Gastroesophageal sphincter (tissue), 3 donors: ENCODE results near the gene KLC3.

ENCODE experiments used
- POLR2A ChIP-seq, 2 donors: fragments of 450-650 bp; IDR thresholded peaks; one replicate each; pipeline ENCODE4 v1.6.1; 2017; ENCODE audit warnings: antibody characterized with exemption in 2 of 2, mild to moderate bottlenecking in 2 of 2, moderate library complexity in 1 of 2
- TF ChIP-seq, protein P1 (sequence below), 4 experiments: fragments of 200-600 bp in 2 of 4; fragments of 450-650 bp in 2 of 4; sonication (generic) in 1 of 4; IDR thresholded peaks; one replicate each; pipeline ENCODE4 v1.5.1; 2017 to 2019; ENCODE audit warnings: antibody characterized with exemption in 4 of 4, mild to moderate bottlenecking in 2 of 4, moderate library complexity in 2 of 4

DNA sequence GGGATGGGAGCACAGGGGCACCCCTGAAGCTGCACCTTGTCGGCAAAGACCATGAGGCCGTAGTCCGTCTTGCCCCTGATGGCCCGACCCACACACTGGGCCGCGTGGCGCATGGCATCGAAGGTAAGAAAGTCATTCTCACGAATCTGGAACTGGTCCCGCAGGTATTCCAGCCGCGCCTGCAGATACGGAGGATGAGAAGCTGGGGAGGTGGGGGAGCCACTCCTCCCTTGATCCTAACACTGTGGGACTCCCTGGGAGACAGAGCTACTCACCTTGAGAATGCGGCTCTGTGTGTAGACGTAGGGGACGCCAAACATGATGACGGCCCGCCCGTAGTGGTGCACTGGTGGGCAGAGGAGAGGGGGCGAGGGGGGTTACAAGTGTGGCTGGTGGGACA lies 11.9 kb downstream of the KLC3 start:
- TF ChIP-seq, protein P1, sequence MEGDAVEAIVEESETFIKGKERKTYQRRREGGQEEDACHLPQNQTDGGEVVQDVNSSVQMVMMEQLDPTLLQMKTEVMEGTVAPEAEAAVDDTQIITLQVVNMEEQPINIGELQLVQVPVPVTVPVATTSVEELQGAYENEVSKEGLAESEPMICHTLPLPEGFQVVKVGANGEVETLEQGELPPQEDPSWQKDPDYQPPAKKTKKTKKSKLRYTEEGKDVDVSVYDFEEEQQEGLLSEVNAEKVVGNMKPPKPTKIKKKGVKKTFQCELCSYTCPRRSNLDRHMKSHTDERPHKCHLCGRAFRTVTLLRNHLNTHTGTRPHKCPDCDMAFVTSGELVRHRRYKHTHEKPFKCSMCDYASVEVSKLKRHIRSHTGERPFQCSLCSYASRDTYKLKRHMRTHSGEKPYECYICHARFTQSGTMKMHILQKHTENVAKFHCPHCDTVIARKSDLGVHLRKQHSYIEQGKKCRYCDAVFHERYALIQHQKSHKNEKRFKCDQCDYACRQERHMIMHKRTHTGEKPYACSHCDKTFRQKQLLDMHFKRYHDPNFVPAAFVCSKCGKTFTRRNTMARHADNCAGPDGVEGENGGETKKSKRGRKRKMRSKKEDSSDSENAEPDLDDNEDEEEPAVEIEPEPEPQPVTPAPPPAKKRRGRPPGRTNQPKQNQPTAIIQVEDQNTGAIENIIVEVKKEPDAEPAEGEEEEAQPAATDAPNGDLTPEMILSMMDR (IDR thresholded peaks at IDR 0.05): no peak
- no peak for TF ChIP-seq POLR2A (IDR thresholded peaks at IDR 0.05)
